ENCODE results near the gene PNLIPRP3. TPM values are rescaled to one million over a fixed set of nuclear protein-coding genes. Genes with fewer than 3 reads are reported as not detected.
"Not testable (repeated sequence)": the region's sequence is repeated elsewhere in the genome, so short reads cannot be mapped to it uniquely, and the experiment has no call there.

The PNLIPRP3 gene
- polyA plus RNA-seq (ENCODE audit: low read depth in 6 of 6): not detected

GRCh38 chr10:116427671-116428070 lies at the start of gene PNLIPRP3:
Gene PNLIPRP3 (plus strand): TSS chr10:116427847. CDS start chr10:116428013, 166 bp downstream.
- Mint-ChIP-seq H3K36me3 (no peaks in the 10 kb centered on the region), H3K9me3 (peaks cover 0 to 2% (median 0%) of the 10 kb centered on the region in 7 donors), H3K27me3 (no peaks in the 10 kb centered on the region), H3K27ac (no peak within 1 kb of the TSS), H3K4me1 (no peaks in the 10 kb centered on the region), H3K4me3 (no peak within 1 kb of the TSS)
- ATAC-seq (ENCODE audit: low read depth in 2 of 2): no peak
- DNase-seq: no peak

DNA sequence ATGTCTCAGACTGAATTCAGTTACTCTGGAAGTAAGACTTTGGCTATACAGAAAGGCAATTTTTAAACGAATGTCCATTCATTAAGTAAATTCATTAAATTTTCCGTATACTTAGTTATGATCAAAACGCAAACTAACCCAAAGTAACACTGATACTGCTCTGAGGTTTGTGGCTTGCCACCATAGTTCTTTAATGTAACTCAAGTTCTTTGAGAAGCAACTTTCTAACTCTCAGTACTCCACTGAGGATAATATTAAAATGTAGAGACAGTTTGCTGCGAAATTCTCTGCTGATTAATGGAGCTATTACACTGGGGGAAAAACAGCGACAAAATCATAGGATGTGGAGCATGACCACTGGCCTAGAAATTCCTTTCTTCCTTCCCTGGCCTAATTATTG lies 45.4 kb upstream of the PNLIPRP3 start:
- ATAC-seq (ENCODE audit: low read depth in 2 of 2) (no peak), DNase-seq (no peak)
- no peaks in the 10 kb centered on the region for H3K4me1 Mint-ChIP-seq
- H3K36me3 Mint-ChIP-seq: no peaks in the 10 kb centered on the region
- H3K4me3 Mint-ChIP-seq: no peak overlapping the region
- no peak overlapping the region for H3K27ac Mint-ChIP-seq
- H3K27me3 Mint-ChIP-seq: no peaks in the 10 kb centered on the region
- H3K9me3 Mint-ChIP-seq: no peaks in the 10 kb centered on the region

- no peak for ATAC-seq (ENCODE audit: low read depth in 2 of 2)
- no peak overlapping the region for H3K4me3 Mint-ChIP-seq
Measured at GRCh38 chr10:116385311-116385710, 42.3 kb upstream of the PNLIPRP3 start.

GRCh38 chr10:116385994-116386809 lies 41.4 kb upstream of the PNLIPRP3 start:
- Mint-ChIP-seq H3K27me3 (peaks cover 0 to 7% (median 0%) of the 10 kb centered on the region in 3 donors), H3K36me3 (no peaks in the 10 kb centered on the region), H3K4me1 (no peaks in the 10 kb centered on the region), H3K9me3 (no peaks in the 10 kb centered on the region), H3K27ac (no peak overlapping the region), H3K4me3 (no peak overlapping the region)
- no peak for ATAC-seq (ENCODE audit: low read depth in 2 of 2)
- DNase-seq: no peak

More at GRCh38 chr10:116385311-116385710, 42.3 kb upstream of the PNLIPRP3 start:
- Mint-ChIP-seq H3K27ac (no peak overlapping the region), H3K36me3 (no peaks in the 10 kb centered on the region), H3K9me3 (no peaks in the 10 kb centered on the region), H3K4me1 (no peaks in the 10 kb centered on the region), H3K27me3 (peaks cover 0 to 4% (median 0%) of the 10 kb centered on the region in 3 donors)
- DNase-seq: no peak

GRCh38 chr10:116393246-116393831 lies 34.3 kb upstream of the PNLIPRP3 start:
- not testable (repeated sequence) for H3K9me3 Mint-ChIP-seq; DNase-seq; H3K4me3 Mint-ChIP-seq; ATAC-seq (ENCODE audit: low read depth in 2 of 2); H3K4me1 Mint-ChIP-seq; H3K27ac Mint-ChIP-seq; H3K36me3 Mint-ChIP-seq
- peaks cover 0 to 11% (median 0%) of the 10 kb centered on the region in 3 donors for H3K27me3 Mint-ChIP-seq

DNA sequence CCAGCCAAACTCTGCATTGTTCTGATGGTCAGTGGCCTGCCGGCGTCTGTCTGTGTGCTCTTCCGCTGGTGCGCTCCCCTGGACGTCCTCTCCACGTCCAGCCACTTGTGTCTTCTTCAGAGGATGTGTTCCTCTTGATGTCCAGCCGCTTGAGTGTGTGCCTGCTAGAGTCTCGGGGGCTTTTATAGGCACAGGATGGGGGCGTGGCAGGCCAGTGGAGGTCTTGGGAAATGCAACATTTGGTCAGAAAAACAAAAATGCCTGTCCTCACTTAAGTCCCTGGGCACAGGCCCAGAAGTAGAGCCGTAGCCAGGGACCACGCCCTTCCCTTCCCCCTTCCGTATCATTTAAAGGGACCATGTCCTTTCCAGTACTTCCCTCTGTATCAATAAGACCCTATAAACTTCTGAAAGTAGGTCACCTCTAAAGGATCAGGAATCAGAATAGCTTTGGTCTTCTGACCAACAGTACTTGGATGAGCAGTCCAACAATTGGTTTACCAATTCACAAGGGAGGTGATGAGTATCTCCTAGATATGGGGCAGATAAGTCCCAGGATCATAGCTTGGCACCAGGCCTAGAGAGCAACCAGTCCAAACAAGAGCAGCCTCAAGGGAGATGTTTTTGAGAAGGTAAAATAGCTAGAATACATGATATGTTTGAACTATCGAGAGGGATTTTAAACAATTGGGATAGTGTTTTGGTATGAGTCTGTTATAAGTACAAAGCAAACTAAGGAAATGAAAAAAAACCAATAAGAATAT lies 32.2 kb upstream of the PNLIPRP3 start:
- H3K4me3 Mint-ChIP-seq: no peak overlapping the region

GRCh38 chr10:116398224-116398623 lies 29.4 kb upstream of the PNLIPRP3 start:
- H3K27ac Mint-ChIP-seq: no peak overlapping the region
- ATAC-seq (ENCODE audit: low read depth in 2 of 2): no peak
- no peak for DNase-seq
- H3K9me3 Mint-ChIP-seq: peaks cover 0 to 6% (median 0%) of the 10 kb centered on the region in 7 donors
- no peaks in the 10 kb centered on the region for H3K36me3 Mint-ChIP-seq
- no peaks in the 10 kb centered on the region for H3K4me1 Mint-ChIP-seq
- H3K27me3 Mint-ChIP-seq: peaks cover 0 to 10% (median 4%) of the 10 kb centered on the region in 3 donors
- H3K4me3 Mint-ChIP-seq: no peak overlapping the region

More for the DNA sequence above, 32.2 kb upstream of the PNLIPRP3 start:
- peaks cover 0 to 6% (median 0%) of the 10 kb centered on the region in 7 donors for H3K9me3 Mint-ChIP-seq
- H3K4me1 Mint-ChIP-seq: no peaks in the 10 kb centered on the region
- no peaks in the 10 kb centered on the region for H3K36me3 Mint-ChIP-seq
- DNase-seq: no peak
- peaks cover 0 to 6% (median 0%) of the 10 kb centered on the region in 3 donors for H3K27me3 Mint-ChIP-seq
- no peak for ATAC-seq (ENCODE audit: low read depth in 2 of 2)
- H3K27ac Mint-ChIP-seq: no peak overlapping the region

DNA sequence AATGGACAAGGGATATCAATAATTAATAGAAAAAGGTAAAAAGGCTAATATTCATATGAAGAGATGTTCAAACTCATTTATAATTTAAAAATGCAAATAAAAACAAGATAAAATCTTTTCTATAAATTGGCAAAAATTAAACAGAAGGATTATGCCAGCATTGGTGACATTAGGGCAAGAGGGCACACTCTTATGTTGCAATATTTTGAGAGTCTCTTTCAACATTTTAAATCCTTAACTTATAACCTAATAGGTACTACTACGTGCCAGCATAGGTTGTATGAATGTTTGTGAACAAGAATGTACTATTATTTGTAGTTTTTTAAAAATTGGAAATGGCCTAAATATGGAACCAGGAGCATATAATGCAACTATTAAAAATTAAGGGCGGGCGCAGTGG lies 24.8 kb upstream of the PNLIPRP3 start:
- Mint-ChIP-seq H3K36me3 (no peaks in the 10 kb centered on the region), H3K4me3 (no peak overlapping the region), H3K9me3 (peaks cover 0 to 7% (median 2%) of the 10 kb centered on the region in 7 donors), H3K27ac (no peak overlapping the region), H3K27me3 (peaks cover 0 to 10% (median 0%) of the 10 kb centered on the region in 3 donors), H3K4me1 (no peaks in the 10 kb centered on the region)
- DNase-seq (no peak), ATAC-seq (ENCODE audit: low read depth in 2 of 2) (no peak)

DNA sequence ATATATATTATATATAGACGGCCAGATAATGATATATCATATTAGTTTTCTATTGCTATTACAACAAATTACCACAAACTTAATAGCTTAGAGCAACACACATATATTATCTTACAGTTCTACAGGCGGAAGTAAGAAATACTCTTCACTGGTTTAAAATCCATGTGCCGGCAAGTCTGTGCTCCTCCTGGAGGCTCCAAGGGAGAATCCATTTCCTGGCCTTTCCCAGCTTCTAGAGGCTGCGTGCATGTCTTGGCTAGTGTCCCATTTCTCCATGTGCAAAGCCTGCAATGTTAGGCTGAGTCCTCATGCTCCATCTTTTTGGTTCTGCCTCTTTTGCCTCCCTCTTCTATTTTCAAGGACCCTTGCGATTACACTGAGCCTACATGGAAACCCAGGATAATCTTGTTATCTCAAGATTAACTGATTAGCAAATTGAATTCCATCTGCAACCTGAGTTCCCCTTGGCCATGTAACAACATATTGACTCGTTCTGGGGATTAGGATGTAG lies 23.9 kb upstream of the PNLIPRP3 start:
- DNase-seq (no peak), ATAC-seq (ENCODE audit: low read depth in 2 of 2) (no peak)
- Mint-ChIP-seq H3K27ac (no peak overlapping the region), H3K36me3 (no peaks in the 10 kb centered on the region), H3K9me3 (peaks cover 0 to 7% (median 2%) of the 10 kb centered on the region in 7 donors), H3K4me3 (no peak overlapping the region), H3K4me1 (no peaks in the 10 kb centered on the region), H3K27me3 (peaks cover 0 to 10% (median 0%) of the 10 kb centered on the region in 3 donors)

DNA sequence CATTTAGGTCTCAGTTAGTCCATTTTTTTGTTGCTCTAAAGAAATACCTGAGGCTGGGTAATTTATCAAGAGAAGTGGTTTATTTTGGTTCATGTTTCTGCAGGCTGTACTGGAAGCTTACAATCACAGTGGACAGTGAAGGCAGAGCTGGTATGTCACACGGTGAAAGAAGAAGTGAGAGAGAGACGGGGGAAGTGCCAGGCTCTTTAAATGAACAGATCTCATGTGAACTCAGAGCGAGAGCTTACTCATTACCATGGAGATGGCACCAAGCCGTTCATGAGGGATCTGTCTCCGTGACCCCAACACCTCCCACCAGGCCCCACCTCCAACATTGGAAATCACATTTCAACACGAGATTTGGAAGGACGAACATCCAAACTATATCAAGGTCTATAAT lies 18.9 kb upstream of the PNLIPRP3 start:
- ATAC-seq (ENCODE audit: low read depth in 2 of 2) (no peak), DNase-seq (no peak)
- Mint-ChIP-seq H3K4me1 (no peaks in the 10 kb centered on the region), H3K9me3 (peaks cover 0 to 7% (median 4%) of the 10 kb centered on the region in 7 donors), H3K27ac (no peak overlapping the region), H3K27me3 (peaks cover 0 to 3% (median 0%) of the 10 kb centered on the region in 3 donors), H3K4me3 (no peak overlapping the region), H3K36me3 (no peaks in the 10 kb centered on the region)

GRCh38 chr10:116410351-116410750 lies 17.3 kb upstream of the PNLIPRP3 start:
- H3K36me3 Mint-ChIP-seq: no peaks in the 10 kb centered on the region
- no peak overlapping the region for H3K4me3 Mint-ChIP-seq
- DNase-seq (no peak), ATAC-seq (ENCODE audit: low read depth in 2 of 2) (no peak)
- peaks cover 0 to 6% (median 4%) of the 10 kb centered on the region in 7 donors for H3K9me3 Mint-ChIP-seq
- no peaks in the 10 kb centered on the region for H3K4me1 Mint-ChIP-seq
- H3K27me3 Mint-ChIP-seq: peaks cover 0 to 3% (median 0%) of the 10 kb centered on the region in 3 donors
- H3K27ac Mint-ChIP-seq: no peak overlapping the region

- no peak for DNase-seq
- Mint-ChIP-seq H3K27me3 (peaks cover 0 to 3% (median 0%) of the 10 kb centered on the region in 3 donors), H3K36me3 (no peaks in the 10 kb centered on the region), H3K9me3 (peaks cover 0 to 4% (median 0%) of the 10 kb centered on the region in 7 donors), H3K4me3 (no peak overlapping the region), H3K27ac (no peak overlapping the region), H3K4me1 (no peaks in the 10 kb centered on the region)
- ATAC-seq (ENCODE audit: low read depth in 2 of 2): no peak
Measured at GRCh38 chr10:116417821-116418220, 9.8 kb upstream of the PNLIPRP3 start.

GRCh38 chr10:116418389-116418788 lies 9.3 kb upstream of the PNLIPRP3 start:
- ATAC-seq (ENCODE audit: low read depth in 2 of 2) (no peak), DNase-seq (no peak)
- H3K4me3 Mint-ChIP-seq: no peak overlapping the region
- no peak overlapping the region for H3K27ac Mint-ChIP-seq
- H3K9me3 Mint-ChIP-seq: peaks cover 0 to 4% (median 0%) of the 10 kb centered on the region in 7 donors
- H3K27me3 Mint-ChIP-seq: no peaks in the 10 kb centered on the region
- H3K36me3 Mint-ChIP-seq: no peaks in the 10 kb centered on the region
- H3K4me1 Mint-ChIP-seq: no peaks in the 10 kb centered on the region
